DOHH2 (cell line): ENCODE results near the gene RAP1B.

Experiments used
- EZH2phosphoT487 ChIP-seq: fragments of 200-600 bp; sonication (generic); IDR thresholded peaks from 2 replicates; pipeline ENCODE4 v1.6.1; 2017; ENCODE audit warnings: borderline replicate concordance, mild to moderate bottlenecking, antibody characterized with exemption, low read length, moderate library complexity, mixed read lengths
- TF ChIP-seq, protein P1 (sequence below): fragments of 200-600 bp; sonication (generic); IDR thresholded peaks from one replicate; pipeline ENCODE4 v1.5.1; 2014; ENCODE audit warnings: antibody characterized with exemption, mild to moderate bottlenecking, low read depth, low read length; ENCODE audit not compliant: poor library complexity, severe bottlenecking

GRCh38 chr12:68561830-68562229 lies 48.9 kb upstream of the RAP1B start:
- TF ChIP-seq, protein P1, sequence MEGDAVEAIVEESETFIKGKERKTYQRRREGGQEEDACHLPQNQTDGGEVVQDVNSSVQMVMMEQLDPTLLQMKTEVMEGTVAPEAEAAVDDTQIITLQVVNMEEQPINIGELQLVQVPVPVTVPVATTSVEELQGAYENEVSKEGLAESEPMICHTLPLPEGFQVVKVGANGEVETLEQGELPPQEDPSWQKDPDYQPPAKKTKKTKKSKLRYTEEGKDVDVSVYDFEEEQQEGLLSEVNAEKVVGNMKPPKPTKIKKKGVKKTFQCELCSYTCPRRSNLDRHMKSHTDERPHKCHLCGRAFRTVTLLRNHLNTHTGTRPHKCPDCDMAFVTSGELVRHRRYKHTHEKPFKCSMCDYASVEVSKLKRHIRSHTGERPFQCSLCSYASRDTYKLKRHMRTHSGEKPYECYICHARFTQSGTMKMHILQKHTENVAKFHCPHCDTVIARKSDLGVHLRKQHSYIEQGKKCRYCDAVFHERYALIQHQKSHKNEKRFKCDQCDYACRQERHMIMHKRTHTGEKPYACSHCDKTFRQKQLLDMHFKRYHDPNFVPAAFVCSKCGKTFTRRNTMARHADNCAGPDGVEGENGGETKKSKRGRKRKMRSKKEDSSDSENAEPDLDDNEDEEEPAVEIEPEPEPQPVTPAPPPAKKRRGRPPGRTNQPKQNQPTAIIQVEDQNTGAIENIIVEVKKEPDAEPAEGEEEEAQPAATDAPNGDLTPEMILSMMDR, result no peak
- no peak for TF ChIP-seq EZH2phosphoT487
